SK-N-SH treated with all-trans-retinoic acid at 6 μM for 48 hours (cell line): ENCODE data around the gene RTN4RL1.

Source experiments
- ATAC-seq: fragments of 200-7000 bp; cut with Tn5 transposase; 3 replicates; pipeline ENCODE4 v1.9.1; 2020; ENCODE audit warnings: mild to moderate bottlenecking, moderate library complexity
- ARNTL ChIP-seq: fragments of 450-650 bp; formaldehyde crosslinking; IDR thresholded peaks from 2 replicates; pipeline ENCODE4 v1.5.0; 2020; ENCODE audit warnings: low read depth, mild to moderate bottlenecking, moderate library complexity, borderline replicate concordance
- BACH2 ChIP-seq: fragments of 250-450 bp; sonication (Bioruptor Pico); IDR thresholded peaks from 2 replicates; pipeline ENCODE4 v1.9.0; 2021; ENCODE audit warnings: mild to moderate bottlenecking, borderline replicate concordance
- CSDC2 ChIP-seq: fragments of 250-450 bp; sonication (Bioruptor Pico); IDR thresholded peaks from 2 replicates; pipeline ENCODE4 v1.5.0; 2020; ENCODE audit warnings: mild to moderate bottlenecking, moderate library complexity
- ESRRG ChIP-seq: fragments of 250-450 bp; sonication (Bioruptor Pico); IDR thresholded peaks from 2 replicates; pipeline ENCODE4 v1.6.1; 2021; ENCODE audit warnings: mild to moderate bottlenecking
- GLIS3 ChIP-seq: fragments of 250-450 bp; sonication (Bioruptor Pico); IDR thresholded peaks from 2 replicates; pipeline ENCODE4 v1.5.0; 2020; ENCODE audit warnings: mild to moderate bottlenecking, moderate library complexity
- ISL1 ChIP-seq: fragments of 250-450 bp; sonication (Bioruptor Pico); IDR thresholded peaks from 2 replicates; pipeline ENCODE4 v2.1.2; 2022; ENCODE audit warnings: mild to moderate bottlenecking, moderate library complexity
- OSR1 ChIP-seq: fragments of 250-450 bp; sonication (Bioruptor Pico); IDR thresholded peaks from 2 replicates; pipeline ENCODE4 v1.8.0; 2022; ENCODE audit warnings: moderate library complexity, mild to moderate bottlenecking, inconsistent platforms
- PPARA ChIP-seq: fragments of 250-450 bp; sonication (Bioruptor Pico); IDR thresholded peaks from 2 replicates; pipeline ENCODE4 v1.5.0; 2020; ENCODE audit warnings: mild to moderate bottlenecking, borderline replicate concordance
- SNAI2 ChIP-seq: fragments of 250-450 bp; sonication (Bioruptor Pico); IDR thresholded peaks from 2 replicates; pipeline ENCODE4 v1.5.0; 2020; ENCODE audit warnings: mild to moderate bottlenecking, moderate library complexity
- TCF4 ChIP-seq: fragments of 250-450 bp; sonication (Bioruptor Pico); IDR thresholded peaks from 2 replicates; pipeline ENCODE4 v1.8.0; 2021; ENCODE audit warnings: mild to moderate bottlenecking, moderate library complexity, borderline replicate concordance
- TOX ChIP-seq: fragments of 250-450 bp; sonication (Bioruptor Pico); IDR thresholded peaks from 2 replicates; pipeline ENCODE4 v1.8.0; 2021; ENCODE audit warnings: mild to moderate bottlenecking, moderate library complexity, borderline replicate concordance
- ZFP3 ChIP-seq: fragments of 250-450 bp; sonication (Bioruptor Pico); IDR thresholded peaks from 2 replicates; pipeline ENCODE4 v1.5.0; 2020; ENCODE audit warnings: mild to moderate bottlenecking, moderate library complexity
- ZFP30 ChIP-seq: fragments of 450-650 bp; formaldehyde crosslinking; IDR thresholded peaks from 2 replicates; pipeline ENCODE4 v1.5.0; 2022; ENCODE audit warnings: mild to moderate bottlenecking, moderate library complexity
- ZNF70 ChIP-seq: fragments of 450-650 bp; formaldehyde crosslinking; IDR thresholded peaks from 2 replicates; pipeline ENCODE4 v1.5.0; 2020; ENCODE audit warnings: mild to moderate bottlenecking, moderate library complexity
- ZNF8 ChIP-seq: fragments of 450-650 bp; formaldehyde crosslinking; IDR thresholded peaks from 2 replicates; pipeline ENCODE4 v1.5.0; 2020; ENCODE audit warnings: mild to moderate bottlenecking, moderate library complexity
- TF ChIP-seq, protein P1 (sequence below): fragments of 250-450 bp; sonication (Bioruptor Pico); IDR thresholded peaks from 2 replicates; pipeline ENCODE4 v1.5.1; 2020; ENCODE audit warnings: low read depth, mild to moderate bottlenecking, moderate library complexity
- TF ChIP-seq, protein P2 (sequence below): fragments of 250-450 bp; sonication (Bioruptor Pico); IDR thresholded peaks from 2 replicates; pipeline ENCODE4 v1.8.0; 2021; ENCODE audit warnings: low read depth, mild to moderate bottlenecking, moderate library complexity, borderline replicate concordance
- TF ChIP-seq, protein P3 (sequence below): fragments of 250-450 bp; sonication (Bioruptor Pico); IDR thresholded peaks from 2 replicates; pipeline ENCODE4 v1.8.0; 2020; ENCODE audit warnings: mild to moderate bottlenecking, moderate library complexity, borderline replicate concordance
- TF ChIP-seq, protein P4 (sequence below): fragments of 250-450 bp; sonication (Bioruptor Pico); IDR thresholded peaks from 2 replicates; pipeline ENCODE4 v1.5.1; 2021; ENCODE audit warnings: mild to moderate bottlenecking, moderate library complexity
- TF ChIP-seq, protein P5 (sequence below): fragments of 250-450 bp; sonication (Bioruptor Pico); IDR thresholded peaks from 2 replicates; pipeline ENCODE4 v1.5.0; 2020; ENCODE audit warnings: mild to moderate bottlenecking, moderate library complexity

RTN4RL1 gene

DNA sequence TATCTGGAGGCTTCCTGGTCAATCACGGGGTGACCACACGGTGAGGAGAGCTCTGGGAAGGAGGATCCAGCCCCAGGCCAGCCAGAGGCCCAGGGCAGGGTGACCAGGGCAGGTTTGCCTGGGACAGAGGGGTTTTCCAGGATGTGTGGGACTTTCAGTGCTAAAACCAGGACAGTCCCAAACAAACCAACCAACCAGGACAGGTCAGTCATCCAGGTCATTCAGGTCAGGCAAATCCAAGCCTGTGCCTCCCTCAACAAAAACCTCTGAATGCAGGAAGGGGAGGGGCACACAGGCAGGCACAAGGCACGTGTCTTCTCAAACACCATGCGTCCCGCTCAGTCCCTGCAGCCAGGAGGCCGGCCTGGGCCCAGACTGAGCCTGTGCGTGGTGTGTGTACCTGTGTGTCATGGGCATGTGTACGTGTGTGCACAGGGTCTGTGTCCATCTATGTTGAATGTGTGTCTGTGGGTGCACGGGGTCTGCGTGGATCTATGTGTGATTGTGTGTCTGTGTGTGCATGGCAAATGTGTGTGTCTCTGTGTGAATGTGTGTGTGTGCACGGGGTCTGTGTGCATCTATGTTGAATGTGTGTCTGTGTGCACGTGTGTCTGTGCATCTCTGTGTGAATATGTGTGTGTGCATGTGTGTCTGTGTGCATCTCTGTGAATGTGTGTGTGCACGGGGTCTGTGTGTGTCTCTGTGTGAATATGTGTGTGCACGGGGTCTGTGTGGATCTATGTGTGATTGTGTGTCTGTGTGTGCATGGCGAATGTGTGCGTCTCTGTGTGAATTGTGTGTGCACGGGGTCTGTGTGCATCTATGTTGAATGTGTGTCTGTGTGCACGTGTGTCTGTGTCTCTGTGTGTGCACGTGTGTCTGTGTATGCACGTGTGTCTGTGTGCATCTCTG lies 78.9 kb downstream of the RTN4RL1 start:
- ATAC-seq = no peak
- TF ChIP-seq ZNF70 (no peak), GLIS3 (CRISPR knock-in tag) (no peak), OSR1 (CRISPR knock-in tag) (no peak), ZNF8 (CRISPR knock-in tag) (no peak), ISL1 (no peak), ARNTL (CRISPR knock-in tag) (no peak), CSDC2 (CRISPR knock-in tag) (no peak), TCF4 (CRISPR knock-in tag) (no peak), SNAI2 (CRISPR knock-in tag) (no peak)
- TF ChIP-seq, protein P1, sequence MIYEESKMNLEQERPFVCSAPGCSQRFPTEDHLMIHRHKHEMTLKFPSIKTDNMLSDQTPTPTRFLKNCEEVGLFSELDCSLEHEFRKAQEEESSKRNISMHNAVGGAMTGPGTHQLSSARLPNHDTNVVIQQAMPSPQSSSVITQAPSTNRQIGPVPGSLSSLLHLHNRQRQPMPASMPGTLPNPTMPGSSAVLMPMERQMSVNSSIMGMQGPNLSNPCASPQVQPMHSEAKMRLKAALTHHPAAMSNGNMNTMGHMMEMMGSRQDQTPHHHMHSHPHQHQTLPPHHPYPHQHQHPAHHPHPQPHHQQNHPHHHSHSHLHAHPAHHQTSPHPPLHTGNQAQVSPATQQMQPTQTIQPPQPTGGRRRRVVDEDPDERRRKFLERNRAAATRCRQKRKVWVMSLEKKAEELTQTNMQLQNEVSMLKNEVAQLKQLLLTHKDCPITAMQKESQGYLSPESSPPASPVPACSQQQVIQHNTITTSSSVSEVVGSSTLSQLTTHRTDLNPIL (CRISPR knock-in tag) = no peak
- TF ChIP-seq, protein P2, sequence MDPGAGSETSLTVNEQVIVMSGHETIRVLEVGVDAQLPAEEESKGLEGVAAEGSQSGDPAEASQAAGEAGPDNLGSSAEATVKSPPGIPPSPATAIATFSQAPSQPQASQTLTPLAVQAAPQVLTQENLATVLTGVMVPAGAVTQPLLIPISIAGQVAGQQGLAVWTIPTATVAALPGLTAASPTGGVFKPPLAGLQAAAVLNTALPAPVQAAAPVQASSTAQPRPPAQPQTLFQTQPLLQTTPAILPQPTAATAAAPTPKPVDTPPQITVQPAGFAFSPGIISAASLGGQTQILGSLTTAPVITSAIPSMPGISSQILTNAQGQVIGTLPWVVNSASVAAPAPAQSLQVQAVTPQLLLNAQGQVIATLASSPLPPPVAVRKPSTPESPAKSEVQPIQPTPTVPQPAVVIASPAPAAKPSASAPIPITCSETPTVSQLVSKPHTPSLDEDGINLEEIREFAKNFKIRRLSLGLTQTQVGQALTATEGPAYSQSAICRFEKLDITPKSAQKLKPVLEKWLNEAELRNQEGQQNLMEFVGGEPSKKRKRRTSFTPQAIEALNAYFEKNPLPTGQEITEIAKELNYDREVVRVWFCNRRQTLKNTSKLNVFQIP = no peak
- TF ChIP-seq, protein P3, sequence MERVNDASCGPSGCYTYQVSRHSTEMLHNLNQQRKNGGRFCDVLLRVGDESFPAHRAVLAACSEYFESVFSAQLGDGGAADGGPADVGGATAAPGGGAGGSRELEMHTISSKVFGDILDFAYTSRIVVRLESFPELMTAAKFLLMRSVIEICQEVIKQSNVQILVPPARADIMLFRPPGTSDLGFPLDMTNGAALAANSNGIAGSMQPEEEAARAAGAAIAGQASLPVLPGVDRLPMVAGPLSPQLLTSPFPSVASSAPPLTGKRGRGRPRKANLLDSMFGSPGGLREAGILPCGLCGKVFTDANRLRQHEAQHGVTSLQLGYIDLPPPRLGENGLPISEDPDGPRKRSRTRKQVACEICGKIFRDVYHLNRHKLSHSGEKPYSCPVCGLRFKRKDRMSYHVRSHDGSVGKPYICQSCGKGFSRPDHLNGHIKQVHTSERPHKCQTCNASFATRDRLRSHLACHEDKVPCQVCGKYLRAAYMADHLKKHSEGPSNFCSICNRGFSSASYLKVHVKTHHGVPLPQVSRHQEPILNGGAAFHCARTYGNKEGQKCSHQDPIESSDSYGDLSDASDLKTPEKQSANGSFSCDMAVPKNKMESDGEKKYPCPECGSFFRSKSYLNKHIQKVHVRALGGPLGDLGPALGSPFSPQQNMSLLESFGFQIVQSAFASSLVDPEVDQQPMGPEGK (CRISPR knock-in tag) = no peak
- TF ChIP-seq, protein P4, sequence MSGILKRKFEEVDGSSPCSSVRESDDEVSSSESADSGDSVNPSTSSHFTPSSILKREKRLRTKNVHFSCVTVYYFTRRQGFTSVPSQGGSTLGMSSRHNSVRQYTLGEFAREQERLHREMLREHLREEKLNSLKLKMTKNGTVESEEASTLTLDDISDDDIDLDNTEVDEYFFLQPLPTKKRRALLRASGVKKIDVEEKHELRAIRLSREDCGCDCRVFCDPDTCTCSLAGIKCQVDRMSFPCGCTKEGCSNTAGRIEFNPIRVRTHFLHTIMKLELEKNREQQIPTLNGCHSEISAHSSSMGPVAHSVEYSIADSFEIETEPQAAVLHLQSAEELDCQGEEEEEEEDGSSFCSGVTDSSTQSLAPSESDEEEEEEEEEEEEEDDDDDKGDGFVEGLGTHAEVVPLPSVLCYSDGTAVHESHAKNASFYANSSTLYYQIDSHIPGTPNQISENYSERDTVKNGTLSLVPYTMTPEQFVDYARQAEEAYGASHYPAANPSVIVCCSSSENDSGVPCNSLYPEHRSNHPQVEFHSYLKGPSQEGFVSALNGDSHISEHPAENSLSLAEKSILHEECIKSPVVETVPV (CRISPR knock-in tag) = no peak

DNA sequence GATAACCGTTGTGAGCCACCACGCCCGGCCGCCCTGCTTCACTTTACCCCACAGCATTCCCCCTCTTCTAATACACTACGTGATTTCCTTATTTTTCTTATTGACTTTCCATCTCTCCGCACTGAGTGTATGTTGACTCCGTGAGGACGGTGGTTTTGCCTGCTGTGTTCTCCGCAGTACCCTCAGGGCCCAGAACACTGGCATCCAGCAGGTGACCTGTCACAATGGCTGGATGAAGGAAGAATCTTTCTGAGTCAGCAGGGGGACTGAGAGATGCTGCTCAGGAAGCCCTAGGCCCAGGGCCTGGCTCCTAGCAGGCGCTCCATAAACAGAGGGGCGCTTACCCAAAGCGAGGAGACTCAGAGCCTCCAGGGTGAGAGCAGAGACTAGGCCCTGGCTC lies 79.5 kb downstream of the RTN4RL1 start:
- no peak for ATAC-seq
- TF ChIP-seq ZNF8 (CRISPR knock-in tag) (no peak), TCF4 (CRISPR knock-in tag) (no peak), BACH2 (CRISPR knock-in tag) (no peak), OSR1 (CRISPR knock-in tag) (no peak), ZNF70 (no peak), ZFP30 (CRISPR knock-in tag) (no peak)
- TF ChIP-seq, protein P5, sequence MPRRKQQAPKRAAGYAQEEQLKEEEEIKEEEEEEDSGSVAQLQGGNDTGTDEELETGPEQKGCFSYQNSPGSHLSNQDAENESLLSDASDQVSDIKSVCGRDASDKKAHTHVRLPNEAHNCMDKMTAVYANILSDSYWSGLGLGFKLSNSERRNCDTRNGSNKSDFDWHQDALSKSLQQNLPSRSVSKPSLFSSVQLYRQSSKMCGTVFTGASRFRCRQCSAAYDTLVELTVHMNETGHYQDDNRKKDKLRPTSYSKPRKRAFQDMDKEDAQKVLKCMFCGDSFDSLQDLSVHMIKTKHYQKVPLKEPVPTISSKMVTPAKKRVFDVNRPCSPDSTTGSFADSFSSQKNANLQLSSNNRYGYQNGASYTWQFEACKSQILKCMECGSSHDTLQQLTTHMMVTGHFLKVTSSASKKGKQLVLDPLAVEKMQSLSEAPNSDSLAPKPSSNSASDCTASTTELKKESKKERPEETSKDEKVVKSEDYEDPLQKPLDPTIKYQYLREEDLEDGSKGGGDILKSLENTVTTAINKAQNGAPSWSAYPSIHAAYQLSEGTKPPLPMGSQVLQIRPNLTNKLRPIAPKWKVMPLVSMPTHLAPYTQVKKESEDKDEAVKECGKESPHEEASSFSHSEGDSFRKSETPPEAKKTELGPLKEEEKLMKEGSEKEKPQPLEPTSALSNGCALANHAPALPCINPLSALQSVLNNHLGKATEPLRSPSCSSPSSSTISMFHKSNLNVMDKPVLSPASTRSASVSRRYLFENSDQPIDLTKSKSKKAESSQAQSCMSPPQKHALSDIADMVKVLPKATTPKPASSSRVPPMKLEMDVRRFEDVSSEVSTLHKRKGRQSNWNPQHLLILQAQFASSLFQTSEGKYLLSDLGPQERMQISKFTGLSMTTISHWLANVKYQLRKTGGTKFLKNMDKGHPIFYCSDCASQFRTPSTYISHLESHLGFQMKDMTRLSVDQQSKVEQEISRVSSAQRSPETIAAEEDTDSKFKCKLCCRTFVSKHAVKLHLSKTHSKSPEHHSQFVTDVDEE = no peak
- TF ChIP-seq, protein P4 (CRISPR knock-in tag) = no peak

DNA sequence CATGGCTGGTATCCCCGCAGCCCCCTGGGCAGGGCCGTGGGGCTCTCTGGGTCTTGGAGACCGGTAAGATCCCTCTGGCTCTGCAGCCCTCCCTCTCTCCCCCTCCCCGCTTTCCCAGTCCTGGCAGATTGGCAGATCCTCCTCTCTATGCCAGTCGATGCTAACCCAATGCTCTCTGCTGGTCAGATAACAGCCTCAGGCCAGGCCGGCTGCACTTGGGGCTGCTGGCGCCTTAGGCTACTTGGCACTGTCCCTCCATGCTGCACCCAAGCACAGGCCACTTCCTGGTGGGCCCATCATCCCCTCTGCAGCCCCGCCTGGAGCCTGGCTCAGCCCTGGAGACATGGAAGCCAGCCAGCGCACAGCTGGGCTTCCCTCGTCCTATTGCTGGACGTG lies 81.7 kb downstream of the RTN4RL1 start:
- ATAC-seq = no peak
- no peak for TF ChIP-seq OSR1 (CRISPR knock-in tag)
- no peak for TF ChIP-seq TCF4 (CRISPR knock-in tag)
- no peak for TF ChIP-seq ESRRG (CRISPR knock-in tag)
- no peak for TF ChIP-seq ARNTL (CRISPR knock-in tag)
- TF ChIP-seq, protein P2 = no peak
- TF ChIP-seq TOX (CRISPR knock-in tag) = no peak
- no peak for TF ChIP-seq PPARA
- TF ChIP-seq, protein P1 (CRISPR knock-in tag) = no peak
- TF ChIP-seq ZFP3 (CRISPR knock-in tag) = no peak
- TF ChIP-seq, protein P4 (CRISPR knock-in tag) = no peak
